Upper lobe of left lung (tissue), 6 donors: ENCODE measurements around the gene EVI5L. TPM values are rescaled to one million over a fixed set of nuclear protein-coding genes. Genes with fewer than 3 reads are reported as not detected.
"Not testable (repeated sequence)": the region's sequence is repeated elsewhere in the genome, so short reads cannot be mapped to it uniquely, and the experiment has no call there.

Source experiments
- ATAC-seq, 2 donors: fragments of 200-7000 bp; cut with Tn5 transposase; one replicate each; pipeline ENCODE4 v1.9.1; 2022; ENCODE audit warnings: mild to moderate bottlenecking in 2 of 2, moderate library complexity in 2 of 2; ENCODE audit not compliant: low FRiP score in 2 of 2
- DNase-seq, 2 donors: peaks; one replicate each; pipeline ENCODE4 v3.0.0-alpha.2; 2019 to 2020
- H3K27ac ChIP-seq, 4 donors: fragments of 200-600 bp; sonication (generic); one replicate each; pipeline ENCODE4 v1.5.1; 2016 to 2019
- H3K27me3 ChIP-seq, 4 donors: fragments of 200-600 bp; sonication (generic); one replicate each; pipeline ENCODE4 v1.5.1; 2017 to 2019
- H3K36me3 ChIP-seq, 4 donors: fragments of 200-600 bp; sonication (generic); one replicate each; pipeline ENCODE4 v1.5.1; 2016 to 2019
- H3K4me1 ChIP-seq, 4 donors: fragments of 200-600 bp; sonication (generic); one replicate each; pipeline ENCODE4 v1.5.1; 2018 to 2019
- H3K4me3 ChIP-seq, 4 donors: fragments of 200-600 bp; sonication (generic); one replicate each; pipeline ENCODE4 v1.5.1; 2017 to 2019; ENCODE audit warnings: mild to moderate bottlenecking in 2 of 4, moderate library complexity in 1 of 4
- H3K9me3 ChIP-seq, 4 donors: fragments of 200-600 bp; sonication (generic); one replicate each; pipeline ENCODE4 v1.5.1; 2018 to 2019
- EP300 ChIP-seq, 4 donors: sonication (generic); formaldehyde crosslinking; IDR thresholded peaks; one replicate each; pipeline ENCODE4 v1.5.1; 2017; ENCODE audit warnings: antibody characterized with exemption in 4 of 4, control low read depth in 2 of 4
- POLR2A ChIP-seq, 4 donors: fragments of 450-650 bp; IDR thresholded peaks; one replicate each; pipeline ENCODE4 v1.5.1; 2016 to 2017; ENCODE audit warnings: antibody characterized with exemption in 4 of 4, mild to moderate bottlenecking in 2 of 4
- POLR2AphosphoS5 ChIP-seq, 2 donors: sonication (generic); formaldehyde crosslinking; IDR thresholded peaks; one replicate each; pipeline ENCODE4 v1.5.1; 2017; ENCODE audit warnings: antibody characterized with exemption in 2 of 2
- whole genome bisulfite sequencing, 2 donors: methylation state at CpG; one replicate each; pipeline ENCODE4 v1.1.5; 2017 to 2018; 5-methylcytosine and 5-hydroxymethylcytosine counted together
- total RNA-seq, 6 donors: library from RNA; depleted of rRNA in 4 of 6; stranded (reverse); fragments of >200 nt in 4 of 6; gene quantifications; one replicate each; pipeline versions ENCODE4 v1.1.0 to v1.2.1, GENCODE V29; 2016 to 2021
- TF ChIP-seq, protein P1 (sequence below), 6 experiments: fragments of 450-650 bp in 4 of 6; fragments of 200-600 bp in 2 of 6; sonication (generic) in 2 of 6; IDR thresholded peaks; one replicate each; pipeline ENCODE4 v1.5.1; 2016 to 2019; ENCODE audit warnings: antibody characterized with exemption in 6 of 6
- donor health status: DM: no; HTN: no; CAD: no; lungs with moderate emphysema.
- donor health status: DM: no; HTN: yes; CAD: no; lungs with severe emphysema.

Gene EVI5L
- total RNA-seq, 6 donors from 2014 or later = 12.0 to 24.1 (median 15.6) TPM

DNA sequence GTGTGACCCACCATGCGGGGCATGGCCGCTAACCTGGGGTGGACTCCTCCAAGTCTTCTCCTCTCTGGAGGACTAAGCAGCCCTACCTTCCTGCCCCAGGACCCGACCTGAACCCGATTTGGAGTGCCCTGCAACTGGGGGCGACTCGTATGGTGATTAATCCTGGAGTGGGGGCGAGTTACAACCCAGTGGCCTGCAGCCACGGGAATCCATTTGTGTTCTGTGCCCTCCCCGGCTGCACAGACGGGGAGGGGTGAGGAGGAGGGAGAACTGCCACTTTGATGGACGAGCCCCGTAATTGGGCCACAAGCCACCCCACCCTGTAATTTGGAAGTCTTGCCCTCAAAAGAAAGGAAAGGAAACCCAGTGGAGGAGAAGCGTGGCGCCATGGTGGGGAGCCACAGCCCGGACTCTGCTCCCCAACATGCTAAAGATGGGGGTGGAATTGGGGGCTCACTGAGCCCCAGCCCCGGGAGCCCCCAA lies 26.1 kb downstream of the EVI5L start:
- ATAC-seq (no peak), DNase-seq (no peak)
- peaks cover 0 to 6% (median 3%) of the 10 kb centered on the region in 4 donors for H3K36me3 ChIP-seq
- H3K27me3 ChIP-seq = no peaks in the 10 kb centered on the region
- 89 to 93% methylated on average over 9 to 16 of the region's 16 CpGs for WGBS, 2 donors
- peaks cover 0 to 10% (median 7%) of the 10 kb centered on the region in 4 donors for H3K4me1 ChIP-seq
- no peak overlapping the region for H3K27ac ChIP-seq
- no peaks in the 10 kb centered on the region for H3K9me3 ChIP-seq
- no peak overlapping the region for H3K4me3 ChIP-seq
- no peak for TF ChIP-seq POLR2A (IDR thresholded peaks at IDR 0.05)
- TF ChIP-seq, protein P1, sequence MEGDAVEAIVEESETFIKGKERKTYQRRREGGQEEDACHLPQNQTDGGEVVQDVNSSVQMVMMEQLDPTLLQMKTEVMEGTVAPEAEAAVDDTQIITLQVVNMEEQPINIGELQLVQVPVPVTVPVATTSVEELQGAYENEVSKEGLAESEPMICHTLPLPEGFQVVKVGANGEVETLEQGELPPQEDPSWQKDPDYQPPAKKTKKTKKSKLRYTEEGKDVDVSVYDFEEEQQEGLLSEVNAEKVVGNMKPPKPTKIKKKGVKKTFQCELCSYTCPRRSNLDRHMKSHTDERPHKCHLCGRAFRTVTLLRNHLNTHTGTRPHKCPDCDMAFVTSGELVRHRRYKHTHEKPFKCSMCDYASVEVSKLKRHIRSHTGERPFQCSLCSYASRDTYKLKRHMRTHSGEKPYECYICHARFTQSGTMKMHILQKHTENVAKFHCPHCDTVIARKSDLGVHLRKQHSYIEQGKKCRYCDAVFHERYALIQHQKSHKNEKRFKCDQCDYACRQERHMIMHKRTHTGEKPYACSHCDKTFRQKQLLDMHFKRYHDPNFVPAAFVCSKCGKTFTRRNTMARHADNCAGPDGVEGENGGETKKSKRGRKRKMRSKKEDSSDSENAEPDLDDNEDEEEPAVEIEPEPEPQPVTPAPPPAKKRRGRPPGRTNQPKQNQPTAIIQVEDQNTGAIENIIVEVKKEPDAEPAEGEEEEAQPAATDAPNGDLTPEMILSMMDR (IDR thresholded peaks at IDR 0.05) = no peak

DNA sequence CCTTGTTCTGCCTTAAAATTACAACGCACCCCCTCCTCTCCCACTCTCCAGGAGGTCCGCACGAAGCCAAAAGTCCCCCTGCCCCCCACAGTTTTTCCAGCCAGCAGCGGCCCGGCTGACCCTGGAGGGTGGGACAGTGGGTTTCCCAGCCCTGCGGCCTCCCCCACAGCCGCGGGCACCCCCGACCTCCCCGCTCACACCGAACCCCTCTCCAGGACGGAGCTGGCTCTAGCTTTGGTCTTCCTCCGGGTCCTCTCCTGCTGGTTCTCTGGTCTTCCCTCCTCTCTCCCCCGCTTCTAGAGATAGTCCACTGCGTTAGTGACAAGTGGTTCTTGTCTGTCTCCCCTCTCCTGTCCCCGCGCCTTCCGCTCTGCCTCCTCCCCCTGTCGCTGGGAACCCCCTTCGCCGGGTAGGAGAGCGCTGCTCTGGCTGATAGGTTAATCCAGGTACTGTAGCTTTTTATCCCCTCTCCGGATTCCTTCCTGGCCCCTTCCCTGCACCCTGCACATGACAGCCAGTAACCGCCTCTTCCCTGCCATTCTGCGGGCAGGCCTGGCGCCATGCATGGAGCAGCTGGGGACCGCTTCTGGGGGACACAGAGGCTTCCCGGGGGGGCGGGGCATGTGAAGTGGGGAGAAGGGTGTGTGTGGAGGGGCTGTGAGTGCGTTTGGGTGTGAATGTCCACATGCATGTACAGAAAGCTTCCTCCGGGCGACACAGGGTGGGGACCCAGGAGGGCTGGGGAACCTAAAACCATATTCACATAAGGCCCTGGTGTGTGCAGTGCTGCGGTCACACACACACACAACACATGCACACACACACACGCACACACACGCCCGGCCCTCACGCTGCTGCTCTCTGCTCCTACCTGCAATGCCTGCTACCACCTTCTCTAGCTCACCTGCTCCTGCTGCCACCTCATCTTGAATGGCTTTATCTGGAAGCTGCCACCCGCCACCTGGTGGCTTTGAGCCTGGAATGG lies 27.0 kb downstream of the EVI5L start:
- DNase-seq (peak in 1 of 2 donors; percentile 50), ATAC-seq (no peak)
- H3K9me3 ChIP-seq = no peaks in the 10 kb centered on the region
- 88 to 90% methylated on average over 34 of the region's 38 CpGs for WGBS, 2 donors
- no peak overlapping the region for H3K27ac ChIP-seq
- H3K4me3 ChIP-seq = no peak overlapping the region
- no peak for TF ChIP-seq EP300 (IDR thresholded peaks at IDR 0.05)
- TF ChIP-seq, protein P1 (IDR thresholded peaks at IDR 0.05) = no peak
- TF ChIP-seq POLR2AphosphoS5 (IDR thresholded peaks at IDR 0.05) = no peak
- TF ChIP-seq POLR2A (IDR thresholded peaks at IDR 0.05) = no peak
- H3K27me3 ChIP-seq = peaks cover 0 to 5% (median 2%) of the 10 kb centered on the region in 4 donors
- H3K36me3 ChIP-seq = peaks cover 0 to 6% (median 3%) of the 10 kb centered on the region in 4 donors
- peaks cover 4 to 18% (median 15%) of the 10 kb centered on the region in 4 donors for H3K4me1 ChIP-seq

DNA sequence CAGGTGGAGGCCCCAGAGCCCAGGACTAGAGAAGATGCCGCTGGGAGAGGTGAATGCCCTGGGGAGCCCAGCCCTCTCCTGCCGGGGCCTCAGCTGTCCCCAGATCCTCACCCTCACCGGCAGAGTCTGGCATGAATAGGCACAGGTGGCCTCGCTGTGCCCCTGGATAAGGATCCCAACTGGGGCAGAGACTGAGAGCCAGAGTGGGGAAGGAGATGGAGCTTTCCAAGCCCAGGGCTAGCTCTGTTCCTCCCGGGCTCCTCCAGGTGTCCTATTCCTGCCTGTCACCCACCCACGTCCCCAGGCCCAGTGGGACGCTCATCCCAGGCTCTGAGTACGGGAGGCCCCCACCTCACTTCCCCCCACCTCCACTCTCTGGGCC lies 27.7 kb downstream of the EVI5L start:
- no peaks in the 10 kb centered on the region for H3K9me3 ChIP-seq
- H3K27ac ChIP-seq = no peak overlapping the region
- H3K36me3 ChIP-seq = peaks cover 0 to 6% (median 3%) of the 10 kb centered on the region in 4 donors
- peaks cover 0 to 11% (median 3%) of the 10 kb centered on the region in 4 donors for H3K27me3 ChIP-seq
- 93 to 97% methylated on average over 4 to 8 of the region's 8 CpGs for WGBS, 2 donors
- DNase-seq (no peak), ATAC-seq (no peak)
- peaks cover 9 to 26% (median 20%) of the 10 kb centered on the region in 4 donors for H3K4me1 ChIP-seq
- H3K4me3 ChIP-seq = no peak overlapping the region
- TF ChIP-seq POLR2A (IDR thresholded peaks at IDR 0.05) (no peak), POLR2AphosphoS5 (IDR thresholded peaks at IDR 0.05) (no peak), EP300 (IDR thresholded peaks at IDR 0.05) (no peak)
- TF ChIP-seq, protein P1 (IDR thresholded peaks at IDR 0.05) = no peak

DNA sequence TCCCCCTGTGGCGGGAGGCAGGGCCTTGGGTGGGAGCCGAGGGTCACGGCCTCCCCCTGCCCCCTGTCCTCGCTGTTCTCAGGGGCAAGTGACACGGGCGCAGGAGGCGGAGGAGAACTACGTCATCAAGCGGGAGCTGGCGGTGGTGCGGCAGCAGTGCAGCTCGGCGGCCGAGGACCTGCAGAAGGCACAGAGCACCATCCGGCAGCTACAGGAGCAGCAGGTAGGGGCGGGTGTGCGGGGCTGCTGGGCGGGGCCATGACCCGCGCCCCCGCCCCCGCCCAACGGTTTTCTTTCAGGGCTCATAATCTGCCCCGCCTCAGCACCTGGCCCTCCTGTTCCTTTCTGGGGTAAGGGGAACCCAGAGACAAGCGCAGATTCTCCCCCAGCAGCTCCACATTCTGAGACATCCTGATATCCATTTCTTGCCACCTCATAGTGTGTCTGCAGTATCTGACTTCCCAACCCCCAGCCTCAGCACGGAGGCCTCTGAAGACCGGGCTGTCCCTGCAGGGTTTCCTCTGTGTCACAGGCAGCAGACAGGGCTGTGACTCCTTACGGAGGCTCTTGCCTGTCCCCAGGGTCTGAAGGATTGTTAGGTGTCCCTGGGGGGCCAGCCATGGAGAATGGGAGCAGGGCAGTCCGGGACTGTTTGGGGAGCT lies 28.2 kb downstream of the EVI5L start:
- TF ChIP-seq POLR2A (IDR thresholded peaks at IDR 0.05) = no peak
- no peak for TF ChIP-seq EP300 (IDR thresholded peaks at IDR 0.05)
- no peak for TF ChIP-seq POLR2AphosphoS5 (IDR thresholded peaks at IDR 0.05)
- TF ChIP-seq, protein P1 (IDR thresholded peaks at IDR 0.05) = no peak
- peak in 1 of 2 donors; percentile 62 for DNase-seq
- 73 to 89% methylated on average over 21 to 28 of the region's 29 CpGs for WGBS, 2 donors
- H3K4me1 ChIP-seq = peaks cover 9 to 26% (median 17%) of the 10 kb centered on the region in 4 donors
- ATAC-seq = no peak
- H3K36me3 ChIP-seq = peaks cover 0 to 6% (median 3%) of the 10 kb centered on the region in 4 donors
- H3K27me3 ChIP-seq = peaks cover 0 to 13% (median 3%) of the 10 kb centered on the region in 4 donors
- H3K4me3 ChIP-seq = no peak overlapping the region
- H3K9me3 ChIP-seq = no peaks in the 10 kb centered on the region
- no peak overlapping the region for H3K27ac ChIP-seq

DNA sequence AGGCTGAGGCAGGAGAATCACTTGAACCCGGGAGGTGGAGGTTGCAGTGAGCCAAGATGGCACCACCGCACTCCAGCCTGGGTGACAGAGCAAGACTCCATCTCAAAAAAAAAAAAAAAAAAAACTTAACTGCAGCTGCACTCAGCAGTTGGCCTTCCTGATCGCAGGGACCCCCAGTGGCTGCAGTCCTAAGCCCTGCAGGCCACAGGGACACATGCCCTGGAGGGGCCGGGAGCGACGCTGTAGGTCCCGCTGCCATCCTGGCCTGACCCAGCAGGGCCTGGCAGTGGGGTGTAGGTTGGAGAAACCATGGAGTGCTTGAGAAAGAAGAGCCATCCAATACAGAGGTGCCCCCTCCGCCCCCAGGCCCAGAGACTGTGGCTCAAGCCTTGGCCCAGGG lies 29.1 kb downstream of the EVI5L start:
- not testable (repeated sequence) for H3K9me3 ChIP-seq, ATAC-seq, H3K36me3 ChIP-seq, H3K4me3 ChIP-seq, H3K27ac ChIP-seq, DNase-seq
- H3K4me1 ChIP-seq = peaks cover 9 to 21% (median 13%) of the 10 kb centered on the region in 4 donors
- WGBS, 2 donors = 95 to 99% methylated on average over 4 to 8 of the region's 8 CpGs
- H3K27me3 ChIP-seq = peaks cover 0 to 13% (median 3%) of the 10 kb centered on the region in 4 donors
